NCI-H2107 treated with DMSO at 0.1 percent for 48 hours (cell line): ENCODE results near the gene PAPOLA.
A peak's percentile ranks its signal among the peaks of the same experiment; 100 is the strongest.
"Not testable (repeated sequence)": the region's sequence is repeated elsewhere in the genome, so short reads cannot be mapped to it uniquely, and the experiment has no call there.

Experiments used
- DNase-seq: peaks from one replicate; lab custom pipeline; 2025; ENCODE audit not compliant: unreplicated experiment; lab: John Stamatoyannopoulos, UW

Gene PAPOLA

GRCh38 chr14:96501740-96502620 is at the start of gene PAPOLA:
Gene PAPOLA, plus strand, starts transcription at chr14:96502382. Its CDS starts 211 bp downstream, at chr14:96502593.
- peak; percentile 96 for DNase-seq

GRCh38 chr14:96452684-96453083 is 49.5 kb upstream of the PAPOLA start:
- peak; percentile 18 for DNase-seq

GRCh38 chr14:96455588-96455987 is 46.6 kb upstream of the PAPOLA start:
- DNase-seq, result no peak

GRCh38 chr14:96459851-96460250 is 42.3 kb upstream of the PAPOLA start:
- no peak for DNase-seq

GRCh38 chr14:96461950-96462798 is 40.0 kb upstream of the PAPOLA start:
- DNase-seq, result no peak

- no peak for DNase-seq
Measured at GRCh38 chr14:96464136-96464535, 38.0 kb upstream of the PAPOLA start.

GRCh38 chr14:96466918-96467317 is 35.3 kb upstream of the PAPOLA start:
- DNase-seq, result no peak

- peak; percentile 4 for DNase-seq
Measured at GRCh38 chr14:96470331-96470730, 31.9 kb upstream of the PAPOLA start.

GRCh38 chr14:96470967-96471366 is 31.2 kb upstream of the PAPOLA start:
- DNase-seq, result not testable (repeated sequence)

- DNase-seq, result no peak
Measured at GRCh38 chr14:96478119-96478518, 24.1 kb upstream of the PAPOLA start.

- DNase-seq, result no peak
Measured at GRCh38 chr14:96479435-96480146, 22.6 kb upstream of the PAPOLA start.

GRCh38 chr14:96481731-96482314 is 20.4 kb upstream of the PAPOLA start:
- no peak for DNase-seq

GRCh38 chr14:96482986-96483385 is 19.2 kb upstream of the PAPOLA start:
- DNase-seq, result no peak

- no peak for DNase-seq
Measured at GRCh38 chr14:96484399-96484798, 17.8 kb upstream of the PAPOLA start.

- no peak for DNase-seq
Measured at GRCh38 chr14:96486705-96487104, 15.5 kb upstream of the PAPOLA start.

GRCh38 chr14:96489327-96489726 is 12.9 kb upstream of the PAPOLA start:
- DNase-seq, result no peak

GRCh38 chr14:96493178-96493577 is 9.0 kb upstream of the PAPOLA start:
- no peak for DNase-seq

GRCh38 chr14:96494331-96494730 is 7.9 kb upstream of the PAPOLA start:
- DNase-seq, result no peak

- no peak for DNase-seq
Measured at GRCh38 chr14:96497087-96497486, 5.1 kb upstream of the PAPOLA start.

- no peak for DNase-seq
Measured at GRCh38 chr14:96497586-96497985, 4.6 kb upstream of the PAPOLA start.

GRCh38 chr14:96501217-96501739 is 904 bp upstream of the PAPOLA start:
- DNase-seq, result no peak
